Parietal lobe (tissue), 2 donors: Measurements from ENCODE around the gene SRRM2. TPM values are rescaled to one million over a fixed set of nuclear protein-coding genes. Genes with fewer than 3 reads are reported as not detected.

ENCODE experiments used
- small RNA-seq: library from RNA; depleted of rRNA; stranded (forward); fragments of <200 nt; gene quantifications from one replicate; pipeline ENCODE3, GENCODE V24; 2014; ENCODE audit warnings: low replicate concordance
- total RNA-seq: library from RNA; depleted of rRNA; stranded (reverse); fragments of >200 nt; gene quantifications from one replicate; pipeline ENCODE4 v1.2.3, GENCODE V29; 2014

The SRRM2 gene
- 135 TPM for total RNA-seq

DNA sequence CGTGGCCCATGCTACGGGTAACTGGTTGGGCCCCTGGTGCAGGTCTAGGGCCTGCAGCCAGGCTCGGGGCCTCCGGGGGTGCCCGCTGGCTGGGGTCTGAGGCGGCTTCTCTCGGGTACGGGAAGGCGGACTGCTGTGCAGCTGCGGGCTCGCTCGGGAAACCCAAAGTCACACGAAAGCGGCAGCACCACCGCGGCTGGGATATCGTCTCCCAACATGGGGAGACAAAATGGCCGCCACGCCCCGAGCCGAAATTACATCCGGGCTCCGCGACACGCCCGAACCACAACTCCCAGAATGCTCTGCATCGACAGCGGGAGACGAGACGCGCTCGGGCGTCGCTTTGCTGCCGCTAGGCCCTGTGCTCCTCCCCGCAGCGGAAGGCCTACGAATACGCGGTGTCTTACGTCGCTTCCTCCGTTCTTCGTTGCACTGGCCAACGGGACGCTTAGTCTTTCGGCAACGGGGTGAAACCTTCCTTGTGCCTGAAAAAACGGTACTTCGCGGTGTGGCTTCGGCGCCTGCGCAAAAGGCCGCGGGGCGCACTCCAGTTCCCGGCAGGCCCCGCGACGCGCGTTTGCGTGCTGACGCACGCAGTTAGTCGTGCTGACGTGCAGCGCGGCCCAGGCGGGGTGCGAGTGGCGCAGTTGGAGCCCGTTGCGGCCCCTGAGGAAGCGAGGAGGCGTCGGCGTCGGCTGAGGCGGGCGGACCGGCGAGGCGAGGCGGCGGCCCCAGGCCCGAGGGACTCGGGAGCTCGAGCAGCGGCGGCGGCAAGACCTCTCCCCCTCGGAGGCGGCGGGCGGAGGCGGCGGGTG lies at the start of gene SRRM2:
SRRM2 (plus strand) TSS at position 604 of the 815 bp plus-strand sequence. CDS start 3,727 bp downstream, outside the sequence.

DNA sequence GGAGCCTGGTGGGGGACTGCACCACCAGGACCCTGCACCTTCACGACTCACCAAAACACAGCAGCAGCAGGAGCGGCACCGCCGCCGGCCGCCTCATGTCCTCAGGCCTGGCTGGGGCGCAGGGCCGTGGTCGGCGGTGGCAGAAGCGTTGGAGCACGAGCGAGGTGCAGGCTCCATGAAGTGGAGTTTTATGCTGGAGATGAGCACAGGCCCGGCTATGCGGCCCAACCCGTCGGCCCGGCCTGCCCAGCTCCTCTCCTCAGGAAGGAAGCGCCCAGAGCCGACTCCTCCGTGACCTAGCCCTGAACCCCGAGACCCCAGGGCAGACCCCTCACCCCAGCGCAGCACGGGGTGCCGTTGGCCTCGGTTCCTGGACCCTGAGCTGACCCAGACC lies 32.4 kb upstream of the SRRM2 start, which contains the start of gene PRSS27:
PRSS27 (minus strand) TSS at position 161 of the 394 bp plus-strand sequence; CDS start at position 97, 64 bp downstream.

DNA sequence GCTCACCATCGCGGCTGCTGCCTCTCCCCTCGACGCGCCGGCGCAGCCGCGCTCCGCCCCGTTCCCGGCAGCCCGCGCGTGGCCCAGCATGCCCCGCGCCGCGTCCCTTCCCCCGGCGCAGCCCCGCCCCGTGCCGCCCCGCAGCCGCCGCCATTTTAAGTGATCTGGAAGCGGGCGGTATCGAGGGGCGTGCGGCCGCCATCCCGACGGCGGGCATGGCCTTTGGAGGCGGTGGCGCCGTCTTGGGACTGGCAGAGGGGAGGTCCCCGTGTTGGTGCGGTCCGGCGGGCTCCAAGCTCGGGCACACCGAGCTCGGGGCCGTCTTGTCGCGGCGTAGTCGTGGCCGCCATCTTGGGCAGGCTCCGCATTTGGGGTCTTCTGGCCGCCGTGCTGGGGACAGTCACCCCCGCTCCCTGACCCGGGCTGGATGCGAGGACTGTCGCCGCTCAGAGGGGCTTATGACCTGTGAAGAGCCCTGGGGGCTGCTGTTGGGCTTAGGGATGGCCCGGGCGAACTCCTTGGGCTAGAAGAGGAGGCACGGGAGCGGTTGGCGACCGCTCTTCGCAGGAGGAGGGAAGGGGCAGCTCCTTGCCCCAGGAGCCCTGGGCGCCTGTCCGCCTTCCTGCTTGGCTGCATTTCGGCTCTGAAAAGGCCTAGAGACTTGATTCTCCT lies 24.9 kb downstream of the SRRM2 start, which contains the start of gene ELOB:
ELOB (minus strand) TSS at position 50 of the 672 bp plus-strand sequence; CDS start at position 9, 41 bp downstream.

DNA sequence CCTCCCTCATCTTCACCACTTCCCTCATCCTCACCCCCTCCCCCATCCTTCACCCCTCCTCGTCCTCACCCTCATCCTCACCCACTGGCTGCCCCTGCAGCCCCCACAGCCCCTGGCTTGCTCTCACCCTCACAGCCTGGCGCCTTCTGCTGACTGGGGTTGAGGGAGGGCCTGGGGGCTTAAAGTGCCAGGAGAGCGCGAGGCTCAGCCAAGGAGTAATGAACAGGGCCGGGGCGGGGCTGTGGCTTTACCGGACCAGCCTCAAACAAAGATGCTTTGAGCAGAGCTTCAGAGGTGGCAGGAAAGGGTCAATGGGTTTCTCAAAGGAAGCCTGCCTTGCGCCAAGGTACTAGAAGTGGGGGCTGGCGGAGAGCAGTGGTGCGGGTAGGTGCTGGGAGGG lies 35.0 kb downstream of the SRRM2 start, which contains the start of gene PRSS33:
PRSS33 (minus strand) TSS at position 155 of the 400 bp plus-strand sequence. CDS start 1,013 bp downstream, outside the sequence.

DNA sequence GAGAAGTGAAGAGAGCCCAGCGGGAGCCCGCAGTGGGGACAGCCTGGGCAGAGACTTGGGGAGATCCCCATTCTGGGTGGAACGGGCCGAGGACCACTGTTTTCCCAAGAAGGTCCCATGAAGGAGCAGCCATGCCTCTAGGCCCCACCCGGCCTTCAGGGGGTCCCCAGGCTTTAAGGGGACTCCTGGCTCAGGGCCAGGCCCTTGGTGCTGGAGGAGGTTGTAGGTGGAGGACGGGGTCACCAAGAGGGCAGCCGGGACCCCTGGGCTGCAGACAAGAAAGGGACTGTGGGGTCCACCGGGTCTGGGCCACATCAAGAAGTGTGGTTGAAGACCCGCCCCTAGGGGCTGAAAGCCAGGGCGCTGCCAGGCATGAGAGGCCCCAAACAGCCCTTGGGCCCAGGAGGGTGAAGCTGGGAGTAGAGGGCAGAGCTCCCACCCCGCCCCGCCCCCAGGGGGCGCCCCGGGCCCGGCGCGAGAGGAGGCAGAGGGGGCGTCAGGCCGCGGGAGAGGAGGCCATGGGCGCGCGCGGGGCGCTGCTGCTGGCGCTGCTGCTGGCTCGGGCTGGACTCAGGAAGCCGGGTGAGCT lies 64.4 kb downstream of the SRRM2 start, which contains the start of gene PRSS21:
PRSS21 (plus strand) TSS at position 487 of the 589 bp plus-strand sequence; CDS start at position 519, 32 bp downstream.

Small RNA genes within 50 kb of the gene (small RNA-seq; reads per million reads assigned to genes)
- gene SNORA3C: not detected

Other genes with a start within 250 kb of the SRRM2 start
- gene ATP6V0C, start 238.7 kb upstream of the SRRM2 start, total RNA-seq: 23.8 TPM
- 30.4 TPM for gene AMDHD2, start 232.3 kb upstream of the SRRM2 start, total RNA-seq
- gene CEMP1, start 221.2 kb upstream of the SRRM2 start, total RNA-seq: not detected
- gene PDPK1, start 214.6 kb upstream of the SRRM2 start, total RNA-seq: 34.1 TPM
- 27.9 TPM for gene KCTD5, start 70.1 kb upstream of the SRRM2 start, total RNA-seq
- 6.3 TPM for gene PRSS27, start 32.4 kb upstream of the SRRM2 start, total RNA-seq
- gene ELOB, start 24.6 kb downstream of the SRRM2 start, total RNA-seq: 82.9 TPM
- not detected for gene PRSS33, start 34.9 kb downstream of the SRRM2 start, total RNA-seq
- gene PRSS41, start 45.8 kb downstream of the SRRM2 start, total RNA-seq: not detected
- not detected for gene PRSS21, start 64.6 kb downstream of the SRRM2 start, total RNA-seq
- not detected for gene ZG16B, start 77.7 kb downstream of the SRRM2 start, total RNA-seq
- gene PRSS22, start 105.5 kb downstream of the SRRM2 start, total RNA-seq: not detected
- 39.4 TPM for gene FLYWCH2, start 130.6 kb downstream of the SRRM2 start, total RNA-seq
- 25.0 TPM for gene FLYWCH1, start 159.3 kb downstream of the SRRM2 start, total RNA-seq
- not detected for gene KREMEN2, start 211.6 kb downstream of the SRRM2 start, total RNA-seq
- gene PAQR4, start 216.7 kb downstream of the SRRM2 start, total RNA-seq: 20.3 TPM
- gene PKMYT1, start 227.8 kb downstream of the SRRM2 start, total RNA-seq: 5.9 TPM